HepG2 (cell line): ENCODE results near the gene GADL1. TPM values are rescaled to one million over a fixed set of nuclear protein-coding genes. Genes with fewer than 3 reads are reported as not detected.

Experiments
- ATAC-seq: fragments of 200-7000 bp; cut with Tn5 transposase; 3 replicates; pipeline ENCODE4 v1.9.1; 2020; ENCODE audit warnings: mild to moderate bottlenecking, moderate library complexity
- BruUV-seq: library from RNA; stranded (reverse); fragments of 400-500 nt; replicated peaks from 2 replicates; lab custom pipeline; 2021; lab: Mats Ljungman, UMichigan
- CTCF ChIA-PET: fragments of 300-600 bp; formaldehyde crosslinking; extraction: SDS; loops from one replicate; lab custom pipeline; 2021; ENCODE audit warnings: low total read pairs, inconsistent platforms, low intra/inter-chr PET ratio; lab: Yijun Ruan, JAX
- POLR2A ChIA-PET: fragments of 350-600 bp; sonication (Branson Sonifier 250); formaldehyde crosslinking; loops from one replicate; lab custom pipeline; 2020; ENCODE audit warnings: antibody characterized with exemption, inconsistent platforms; lab: Yijun Ruan, JAX
- DNase-seq: peaks from one replicate; pipeline ENCODE4 v3.0.0-alpha.2; 2015; ENCODE audit warnings: low spot score
- FAIRE-seq: peaks from 3 replicates; lab custom pipeline; 2011; peaks lifted over from hg19 to GRCh38; lab: Jason Lieb, UNC
- H2AFZ ChIP-seq: one replicate; pipeline ENCODE4 v1.6.1; 2011; ENCODE audit warnings: low read length, inconsistent platforms
- H3K27ac ChIP-seq: fragments of 300-600 bp; 3 replicates; pipeline ENCODE4 v1.8.0; 2011; ENCODE audit warnings: mixed run types, mild to moderate bottlenecking, mixed read lengths, low read length, inconsistent platforms; ENCODE audit not compliant: insufficient read depth; ENCODE audit errors: extremely low read length
- H3K27me3 ChIP-seq, 2 experiments: fragments of 200-600 bp in 1 of 2; 2 replicates in 1 of 2; 3 replicates in 1 of 2; pipeline versions ENCODE4 v1.6.0 to v1.8.0; 2011; ENCODE audit warnings: low read length in 2 of 2, mild to moderate bottlenecking in 2 of 2, moderate library complexity in 2 of 2, inconsistent platforms in 1 of 2; ENCODE audit not compliant: insufficient read depth in 2 of 2, control insufficient read depth in 1 of 2
- H3K36me3 ChIP-seq, 2 experiments: fragments of 200-600 bp in 1 of 2; replicated peaks in 1 of 2; 2 replicates in 1 of 2; 3 replicates in 1 of 2; pipeline versions ENCODE4 v1.5.1 to v1.8.0; 2011; ENCODE audit warnings: low read length in 2 of 2, inconsistent platforms in 1 of 2; ENCODE audit not compliant: insufficient read depth in 2 of 2, control insufficient read depth in 1 of 2
- H3K4me1 ChIP-seq: 2 replicates; pipeline ENCODE4 v1.5.1; 2012; ENCODE audit warnings: low read length, inconsistent platforms; ENCODE audit not compliant: insufficient read depth
- H3K4me2 ChIP-seq: 2 replicates; pipeline ENCODE4 v1.6.0; 2011; ENCODE audit warnings: low read depth, low read length, inconsistent platforms
- H3K4me3 ChIP-seq, 3 experiments: fragments of 200-600 bp in 1 of 3; sonication (generic), shearing (Covaris generic) in 1 of 3; replicated peaks in 1 of 3; 2 replicates each; pipeline ENCODE4 v1.5.1; 2011 to 2016; ENCODE audit warnings: low read length in 3 of 3, inconsistent platforms in 2 of 3, low read depth in 2 of 3, mild to moderate bottlenecking in 2 of 3, control low read depth in 1 of 3, mixed read lengths in 1 of 3; ENCODE audit not compliant: insufficient read depth in 1 of 3
- H3K79me2 ChIP-seq: one replicate; pipeline ENCODE4 v1.6.1; 2011; ENCODE audit warnings: low read length, inconsistent platforms; ENCODE audit not compliant: insufficient read depth
- H3K9ac ChIP-seq: 2 replicates; pipeline ENCODE4 v1.6.0; 2011; ENCODE audit warnings: mild to moderate bottlenecking, low read depth, low read length, inconsistent platforms; ENCODE audit not compliant: insufficient read depth
- H3K9me3 ChIP-seq: 2 replicates; pipeline ENCODE4 v1.5.1; 2012; ENCODE audit warnings: mild to moderate bottlenecking, low read length
- H4K20me1 ChIP-seq: 2 replicates; pipeline ENCODE4 v1.6.0; 2011; ENCODE audit warnings: inconsistent platforms, mild to moderate bottlenecking, low read length, moderate library complexity; ENCODE audit not compliant: insufficient read depth
- CEBPB ChIP-seq: IDR thresholded peaks from 2 replicates; pipeline ENCODE4 v1.6.1; 2011; ENCODE audit warnings: low read depth, low read length, improper control_type of control experiment, borderline replicate concordance
- GPN1 ChIP-seq: sonication (generic); formaldehyde crosslinking; IDR thresholded peaks from 2 replicates; pipeline ENCODE4 v1.5.1; 2020; ENCODE audit warnings: missing genetic modification reagents, borderline replicate concordance
- LCORL ChIP-seq, 2 experiments: fragments of 450-650 bp in 1 of 2; sonication (generic) in 1 of 2; formaldehyde crosslinking in 1 of 2; IDR thresholded peaks; 2 replicates each; pipeline versions ENCODE4 v1.5.0 to v1.6.1; 2017 to 2020; ENCODE audit warnings: antibody characterized with exemption in 1 of 2, missing genetic modification reagents in 1 of 2
- MAFK ChIP-seq, 2 experiments: IDR thresholded peaks in 1 of 2; conservative IDR thresholded peaks in 1 of 2; 2 replicates each; pipeline ENCODE4 v1.6.1; 2011; ENCODE audit warnings: improper control_type of control experiment in 2 of 2, low read length in 2 of 2
- MED8 ChIP-seq: sonication (generic); formaldehyde crosslinking; IDR thresholded peaks from 2 replicates; pipeline ENCODE4 v1.8.1; 2023; ENCODE audit warnings: mild to moderate bottlenecking, missing genetic modification reagents; ENCODE audit not compliant: insufficient replicate concordance
- NFKBIZ ChIP-seq: IDR thresholded peaks from 2 replicates; pipeline ENCODE4 v1.6.1; 2018; ENCODE audit warnings: missing genetic modification reagents, missing compliant biosample characterization
- NRL ChIP-seq: sonication (generic); formaldehyde crosslinking; IDR thresholded peaks from 2 replicates; pipeline ENCODE4 v1.5.0; 2020; ENCODE audit warnings: missing genetic modification reagents, mild to moderate bottlenecking, moderate library complexity, borderline replicate concordance
- REXO4 ChIP-seq: sonication (generic); formaldehyde crosslinking; IDR thresholded peaks from 2 replicates; pipeline ENCODE4 v1.8.0; 2022; ENCODE audit warnings: missing genetic modification reagents, mild to moderate bottlenecking, borderline replicate concordance
- ZFP36L1 ChIP-seq: sonication (generic); formaldehyde crosslinking; IDR thresholded peaks from 2 replicates; pipeline ENCODE4 v1.8.0; 2022; ENCODE audit warnings: mild to moderate bottlenecking, missing genetic modification reagents, moderate library complexity
- ZFP37 ChIP-seq: sonication (generic); formaldehyde crosslinking; IDR thresholded peaks from 2 replicates; pipeline ENCODE4 v1.4.0; 2020; ENCODE audit warnings: missing genetic modification reagents, borderline replicate concordance
- ZNF274 ChIP-seq: sonication (generic); formaldehyde crosslinking; IDR thresholded peaks from 2 replicates; pipeline ENCODE4 v1.5.1; 2020; ENCODE audit warnings: mild to moderate bottlenecking, missing genetic modification reagents
- ZNF549 ChIP-seq: sonication (generic); formaldehyde crosslinking; IDR thresholded peaks from 2 replicates; pipeline ENCODE4 v1.5.0; 2020; ENCODE audit warnings: missing genetic modification reagents
- ZNF652 ChIP-seq: IDR thresholded peaks from 2 replicates; pipeline ENCODE4 v1.6.1; 2016; ENCODE audit warnings: low read depth, borderline replicate concordance
- ZNF670 ChIP-seq: sonication (generic); formaldehyde crosslinking; IDR thresholded peaks from 2 replicates; pipeline ENCODE4 v1.8.0; 2022; ENCODE audit warnings: mild to moderate bottlenecking, missing genetic modification reagents, borderline replicate concordance
- ZNF672 ChIP-seq: sonication (generic); formaldehyde crosslinking; IDR thresholded peaks from 2 replicates; pipeline ENCODE4 v1.8.1; 2022; ENCODE audit warnings: missing genetic modification reagents
- ZNF776 ChIP-seq: sonication (generic); formaldehyde crosslinking; IDR thresholded peaks from 2 replicates; pipeline ENCODE4 v1.4.0; 2020; ENCODE audit warnings: mild to moderate bottlenecking, missing genetic modification reagents
- WGBS: methylation state at CpG from one replicate; pipeline ENCODE4 v1.1.6; 2017; ENCODE audit warnings: low lambda C conversion rate; 5-methylcytosine and 5-hydroxymethylcytosine counted together
- in situ Hi-C: cut with HindIII; loops from 2 replicates; pipeline ENCODE4 v1.10.0; 2017; ENCODE audit warnings: low pct_unique_long_range_greater_than_20kb; ENCODE audit not compliant: extremely low pct_ligation_motif_present
- intact Hi-C: fragments of 100-400 bp; cut with micrococcal nuclease; formaldehyde crosslinking; loops from one replicate; pipeline ENCODE4 v1.10.0; 2022; ENCODE audit not compliant: unreplicated experiment
- polyA plus RNA-seq, 8 experiments: library from polyadenylated mRNA; depleted of rRNA in 3 of 8; stranded (reverse) in 7 of 8; unstranded in 1 of 8; fragments of >200 nt; fragmentation: Illumina TruSeq in 4 of 8; extraction: Trizol in 4 of 8; gene quantifications; 2 replicates each; pipeline versions ENCODE4 v1.2.1 to v1.2.3, GENCODE V29; 2011 to 2016; ENCODE audit warnings: low read depth in 4 of 8, missing spikeins in 1 of 8, mixed read lengths in 1 of 8; ENCODE audit not compliant: insufficient read depth in 1 of 8
- total RNA-seq, 5 experiments: library from RNA; depleted of rRNA; stranded (reverse); fragments of >200 nt; fragmentation: Illumina TruSeq; extraction: Trizol; gene quantifications; 2 replicates each; pipeline ENCODE4 v1.2.3, GENCODE V29; 2016; ENCODE audit warnings: low read depth in 1 of 5
- TF ChIP-seq, protein P1 (sequence below): IDR thresholded peaks from 2 replicates; pipeline ENCODE4 v1.6.1; 2016; ENCODE audit warnings: low read depth
- TF ChIP-seq, protein P2 (sequence below): sonication (generic); formaldehyde crosslinking; IDR thresholded peaks from 2 replicates; pipeline ENCODE4 v1.8.0; 2022; ENCODE audit warnings: mild to moderate bottlenecking, missing genetic modification reagents, borderline replicate concordance

Gene GADL1
- total and polyA plus RNA-seq, 2 of the 13 experiments (the other 11 are each of a cell fraction or from before 2014, with no cell fraction given), result not detected

DNA sequence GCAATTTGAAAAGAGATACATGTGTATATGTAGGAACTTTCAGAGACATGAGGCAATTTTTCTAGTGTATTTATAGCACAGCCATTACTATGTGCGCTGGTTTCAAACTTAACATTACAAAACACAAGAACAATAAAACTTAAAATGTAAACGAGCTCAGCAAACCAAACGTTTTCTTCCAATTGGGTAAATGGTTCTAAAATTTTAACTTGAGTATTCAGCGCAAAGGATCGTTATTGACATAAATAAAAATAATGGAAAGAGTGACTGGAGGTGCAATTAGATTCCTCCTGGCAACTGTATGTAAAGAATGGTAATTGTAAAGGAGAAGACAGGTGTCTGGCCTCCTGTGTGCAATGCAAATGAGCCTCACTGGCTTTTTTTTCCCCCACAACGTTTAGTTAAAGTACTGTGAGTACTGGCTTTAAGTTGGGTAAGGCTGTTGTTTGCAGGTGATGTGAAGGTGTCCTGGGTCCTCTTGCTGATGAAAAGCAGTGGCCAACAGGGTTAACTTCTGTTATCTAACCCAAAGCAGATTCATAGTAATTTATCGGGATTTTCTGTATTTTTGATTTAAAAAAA, 14.1 kb upstream of the GADL1 start:
- H3K4me3 ChIP-seq, result no peak overlapping the region
- H3K27me3 ChIP-seq, result no peaks in the 10 kb centered on the region
- ChIA-PET POLR2A (no interaction called here), CTCF (no interaction called here)
- no peaks in the 10 kb centered on the region for H3K9me3 ChIP-seq
- TF ChIP-seq NFKBIZ (no peak), CEBPB (no peak), LCORL (IDR thresholded peaks at IDR 0.05) (no peak), LCORL (CRISPR knock-in tag; IDR thresholded peaks at IDR 0.05) (no peak), ZNF652 (CRISPR knock-in tag) (no peak), MED8 (CRISPR knock-in tag) (no peak), GPN1 (no peak)
- intact Hi-C loops, result no loop called here
- H4K20me1 ChIP-seq, result no peaks in the 10 kb centered on the region
- BruUV-seq, result no TSS peak
- no peaks in the 10 kb centered on the region for H3K36me3 ChIP-seq
- no peak overlapping the region for H3K4me2 ChIP-seq
- DNase-seq, result no peak
- in situ Hi-C loops, result no loop called here
- H2AFZ ChIP-seq, result no peak overlapping the region
- H3K4me1 ChIP-seq, result no peaks in the 10 kb centered on the region
- no peak overlapping the region for H3K9ac ChIP-seq
- no peak for ATAC-seq
- WGBS, result 15% methylated on average over 7 of the region's 7 CpGs
- no peaks in the 10 kb centered on the region for H3K79me2 ChIP-seq
- FAIRE-seq, result no peak
- H3K27ac ChIP-seq, result no peak overlapping the region

- ChIA-PET POLR2A (no interaction called here), CTCF (no interaction called here)
- under 1% methylated on average over 4 of the region's 4 CpGs for WGBS
- intact Hi-C loops (no loop called here), in situ Hi-C loops (no loop called here)
- H3K79me2 ChIP-seq, result no peaks in the 10 kb centered on the region
- no peaks in the 10 kb centered on the region for H3K27me3 ChIP-seq
- ATAC-seq (no peak), DNase-seq (no peak), FAIRE-seq (no peak)
- no peak overlapping the region for H3K4me2 ChIP-seq
- H3K27ac ChIP-seq, result no peak overlapping the region
- no peak overlapping the region for H2AFZ ChIP-seq
- no peaks in the 10 kb centered on the region for H3K36me3 ChIP-seq
- H3K9me3 ChIP-seq, result no peaks in the 10 kb centered on the region
- no peak overlapping the region for H3K9ac ChIP-seq
- BruUV-seq, result no TSS peak
- no peaks in the 10 kb centered on the region for H4K20me1 ChIP-seq
- no peak overlapping the region for H3K4me3 ChIP-seq
- no peaks in the 10 kb centered on the region for H3K4me1 ChIP-seq
- TF ChIP-seq, protein P1, sequence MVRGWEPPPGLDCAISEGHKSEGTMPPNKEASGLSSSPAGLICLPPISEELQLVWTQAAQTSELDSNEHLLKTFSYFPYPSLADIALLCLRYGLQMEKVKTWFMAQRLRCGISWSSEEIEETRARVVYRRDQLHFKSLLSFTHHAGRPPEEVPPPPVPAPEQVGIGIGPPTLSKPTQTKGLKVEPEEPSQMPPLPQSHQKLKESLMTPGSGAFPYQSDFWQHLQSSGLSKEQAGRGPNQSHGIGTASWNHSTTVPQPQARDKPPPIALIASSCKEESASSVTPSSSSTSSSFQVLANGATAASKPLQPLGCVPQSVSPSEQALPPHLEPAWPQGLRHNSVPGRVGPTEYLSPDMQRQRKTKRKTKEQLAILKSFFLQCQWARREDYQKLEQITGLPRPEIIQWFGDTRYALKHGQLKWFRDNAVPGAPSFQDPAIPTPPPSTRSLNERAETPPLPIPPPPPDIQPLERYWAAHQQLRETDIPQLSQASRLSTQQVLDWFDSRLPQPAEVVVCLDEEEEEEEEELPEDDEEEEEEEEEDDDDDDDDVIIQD (CRISPR knock-in tag), result no peak
- TF ChIP-seq ZNF549 (CRISPR knock-in tag) (no peak), ZNF274 (CRISPR knock-in tag) (no peak), MAFK (conservative IDR thresholded peaks at IDR 0.05 in 1 of 2, IDR thresholded peaks at IDR 0.05 in 1 of 2; ENCODE audit: low read length in 2 of 2) (no peak), ZNF670 (no peak), ZNF672 (CRISPR knock-in tag) (no peak), ZNF776 (CRISPR knock-in tag) (no peak), NRL (CRISPR knock-in tag) (no peak), ZFP37 (no peak), ZFP36L1 (CRISPR knock-in tag) (no peak), REXO4 (CRISPR knock-in tag) (no peak)
- TF ChIP-seq, protein P2, sequence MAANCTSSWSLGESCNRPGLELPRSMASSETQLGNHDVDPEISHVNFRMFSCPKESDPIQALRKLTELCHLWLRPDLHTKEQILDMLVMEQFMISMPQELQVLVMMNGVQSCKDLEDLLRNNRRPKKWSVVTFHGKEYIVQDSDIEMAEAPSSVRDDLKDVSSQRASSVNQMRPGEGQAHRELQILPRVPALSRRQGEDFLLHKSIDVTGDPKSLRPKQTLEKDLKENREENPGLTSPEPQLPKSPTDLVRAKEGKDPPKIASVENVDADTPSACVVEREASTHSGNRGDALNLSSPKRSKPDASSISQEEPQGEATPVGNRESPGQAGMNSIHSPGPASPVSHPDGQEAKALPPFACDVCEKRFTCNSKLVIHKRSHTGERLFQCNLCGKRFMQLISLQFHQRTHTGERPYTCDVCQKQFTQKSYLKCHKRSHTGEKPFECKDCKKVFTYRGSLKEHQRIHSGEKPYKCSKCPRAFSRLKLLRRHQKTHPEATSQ (CRISPR knock-in tag), result no peak
Measured at GRCh38 chr3:30904996-30905395, 10.5 kb upstream of the GADL1 start.
